ENCODE measurements around the gene OTUB2.

The OTUB2 gene

GRCh38 chr14:93997916-93998870 lies 27.9 kb upstream of the OTUB2 start:
- DNase-seq, result no peak

- DNase-seq, result no peak
Measured at GRCh38 chr14:93998871-93999403, 27.2 kb upstream of the OTUB2 start.

- no peak for DNase-seq
Measured at GRCh38 chr14:93999573-93999972, 26.6 kb upstream of the OTUB2 start.

DNA sequence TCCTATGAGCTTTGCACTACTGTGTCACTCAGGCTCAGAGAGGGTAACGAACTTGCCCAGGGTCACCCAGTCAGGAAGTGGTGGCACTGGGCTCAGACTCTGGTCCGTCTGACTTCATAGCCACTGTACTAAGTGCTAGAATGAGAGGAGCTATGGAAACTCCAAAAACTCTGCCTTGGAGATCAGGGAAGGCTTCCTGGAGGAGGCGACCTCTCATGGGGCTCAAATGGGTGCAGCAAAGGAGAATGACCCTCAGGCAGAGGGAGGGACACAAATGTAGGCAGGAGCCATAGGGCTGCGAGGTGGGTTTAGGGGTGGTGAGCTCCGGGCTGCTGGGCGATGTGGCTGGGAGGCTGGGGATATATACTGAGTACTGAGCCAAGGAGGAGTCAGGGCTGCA lies 25.9 kb upstream of the OTUB2 start:
- no peak for DNase-seq

- no peak for DNase-seq
Measured at GRCh38 chr14:94001016-94001415, 25.1 kb upstream of the OTUB2 start.

DNA sequence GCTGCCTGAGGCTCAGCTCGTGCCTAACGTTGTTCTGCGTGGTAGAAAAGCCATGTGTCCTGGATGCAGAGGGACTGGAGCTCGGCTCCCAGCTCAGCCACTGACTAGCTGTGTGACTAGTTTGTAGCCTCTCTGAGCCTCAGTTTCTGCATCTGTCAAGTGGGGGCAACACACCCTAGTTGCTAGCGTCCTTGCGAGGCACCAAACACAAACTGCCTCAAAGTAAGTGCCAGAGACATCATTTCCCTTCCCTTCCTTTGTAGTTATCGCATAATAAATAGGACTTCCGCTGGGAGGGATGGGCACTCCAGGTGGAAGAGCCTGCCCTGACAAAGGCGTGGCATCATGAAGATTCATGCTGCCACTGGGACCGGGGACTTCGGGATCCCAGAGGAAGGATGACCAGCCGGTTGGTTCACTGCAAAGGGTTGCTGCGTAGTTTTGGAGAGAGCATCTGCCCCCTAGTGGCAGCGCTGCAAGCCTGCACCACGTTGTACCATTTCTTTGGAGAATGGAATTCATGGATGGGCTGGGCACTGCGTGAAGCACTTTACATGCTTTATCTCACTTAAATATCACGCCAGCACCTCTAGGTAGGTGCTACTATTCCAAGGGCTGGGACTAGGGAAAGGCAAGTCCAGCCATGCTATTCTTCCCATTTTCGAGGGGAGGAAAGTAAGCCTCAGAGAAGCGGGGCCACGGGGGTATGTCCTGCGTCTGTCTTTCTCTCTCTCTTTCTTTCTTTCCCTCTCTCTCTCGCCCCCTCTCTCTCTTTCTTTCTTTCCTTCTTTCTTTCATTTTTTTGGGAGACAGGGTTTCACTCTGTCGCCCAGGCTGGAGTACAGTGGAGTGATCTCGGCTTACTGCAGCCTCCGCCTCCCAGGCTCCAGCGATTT lies 24.4 kb upstream of the OTUB2 start:
- DNase-seq, result peak; percentile 45

GRCh38 chr14:94003397-94003796 lies 22.7 kb upstream of the OTUB2 start:
- no peak for DNase-seq

DNA sequence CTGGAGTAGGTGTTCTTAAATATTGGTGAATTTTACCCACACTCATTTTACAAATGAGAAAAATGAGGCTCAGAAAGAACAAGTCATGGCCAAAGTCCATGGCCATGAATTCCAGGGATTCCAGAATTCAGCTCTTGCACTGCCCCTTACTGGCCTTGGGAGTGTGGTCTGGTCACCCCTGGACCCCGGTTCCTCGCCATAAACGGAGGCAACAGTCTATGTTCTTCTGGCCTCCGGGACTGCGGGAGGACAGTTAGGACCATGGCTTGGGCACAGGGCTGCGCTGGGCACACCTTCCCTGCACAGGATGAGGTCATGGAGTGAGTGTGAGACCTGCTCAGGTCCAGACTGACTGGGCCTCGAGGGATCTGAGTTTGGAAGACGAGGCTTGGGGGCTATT lies 22.1 kb upstream of the OTUB2 start:
- DNase-seq, result no peak

- DNase-seq, result no peak
Measured at GRCh38 chr14:94005324-94006073, 20.6 kb upstream of the OTUB2 start.

- DNase-seq, result no peak
Measured at GRCh38 chr14:94008234-94008633, 17.9 kb upstream of the OTUB2 start.

GRCh38 chr14:94009767-94010166 lies 16.4 kb upstream of the OTUB2 start:
- no peak for DNase-seq

DNA sequence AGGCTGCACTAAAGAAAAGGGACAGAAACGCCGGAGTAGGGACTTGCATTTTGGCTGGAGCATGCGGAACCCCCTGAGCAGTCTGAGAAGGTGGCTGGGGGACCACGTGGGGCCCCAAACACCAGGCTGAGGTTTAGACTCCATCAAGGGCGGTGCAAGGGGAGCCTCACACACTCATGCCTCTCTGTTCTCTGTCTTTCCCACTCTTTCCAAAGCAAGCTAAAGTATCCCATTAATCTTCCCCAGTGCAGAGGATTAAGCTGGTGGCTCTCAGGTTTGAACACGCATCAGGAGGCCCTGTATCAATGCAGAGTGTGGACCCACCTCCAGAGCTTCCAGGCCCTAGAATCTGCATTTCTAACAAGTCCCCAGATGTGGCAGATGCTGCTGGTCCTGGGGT lies 15.5 kb upstream of the OTUB2 start:
- DNase-seq, result no peak

DNA sequence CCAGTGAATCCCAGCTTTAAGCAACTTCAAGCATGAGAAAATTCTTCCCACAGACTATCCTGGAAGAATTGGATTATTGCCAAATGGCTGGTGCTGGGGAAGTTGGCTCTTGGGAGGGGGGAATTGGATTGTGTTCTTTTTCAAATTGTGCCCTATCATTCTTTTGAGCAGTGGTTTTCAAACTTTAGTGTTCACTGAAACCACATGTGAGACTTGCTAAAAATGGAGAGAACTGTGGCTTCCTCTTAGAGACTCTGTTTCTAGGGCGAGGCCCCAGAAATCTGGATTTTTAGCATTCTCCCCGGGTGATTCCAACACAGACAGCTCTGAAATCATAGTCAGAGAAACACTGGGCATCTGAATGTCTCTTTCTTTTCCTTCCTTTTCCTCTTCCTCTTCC lies 14.3 kb upstream of the OTUB2 start:
- DNase-seq, result no peak

GRCh38 chr14:94014382-94014781 lies 11.8 kb upstream of the OTUB2 start:
- DNase-seq, result no peak

- no peak for DNase-seq
Measured at GRCh38 chr14:94015223-94015622, 10.9 kb upstream of the OTUB2 start.

DNA sequence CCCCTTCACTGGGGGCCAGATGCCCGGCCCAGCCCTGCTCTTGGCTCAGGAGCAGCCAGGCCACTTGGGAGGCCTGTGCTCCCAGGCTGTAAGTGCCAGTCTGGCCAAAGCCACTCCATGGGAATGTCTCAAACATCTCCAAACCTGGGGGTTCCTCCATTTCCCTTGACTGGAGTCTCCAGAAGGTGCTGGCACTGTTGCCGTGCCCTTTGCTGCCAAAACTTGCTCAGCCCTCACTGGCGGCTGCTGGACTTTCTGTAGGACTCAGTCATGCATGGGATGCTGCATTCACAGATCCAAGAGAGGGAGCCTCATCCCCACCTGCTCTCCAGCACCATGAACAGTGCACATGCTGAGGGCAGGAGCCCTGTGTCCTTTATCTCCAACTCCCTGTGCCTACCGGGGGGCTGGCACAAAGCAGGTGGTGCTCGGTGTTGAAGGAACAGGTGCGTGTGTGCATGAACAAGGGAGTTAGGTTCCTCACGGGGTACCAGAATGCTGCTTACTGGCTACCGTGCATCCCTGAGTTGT lies 9.6 kb upstream of the OTUB2 start:
- DNase-seq, result no peak

GRCh38 chr14:94018308-94018707 lies 7.8 kb upstream of the OTUB2 start:
- no peak for DNase-seq

DNA sequence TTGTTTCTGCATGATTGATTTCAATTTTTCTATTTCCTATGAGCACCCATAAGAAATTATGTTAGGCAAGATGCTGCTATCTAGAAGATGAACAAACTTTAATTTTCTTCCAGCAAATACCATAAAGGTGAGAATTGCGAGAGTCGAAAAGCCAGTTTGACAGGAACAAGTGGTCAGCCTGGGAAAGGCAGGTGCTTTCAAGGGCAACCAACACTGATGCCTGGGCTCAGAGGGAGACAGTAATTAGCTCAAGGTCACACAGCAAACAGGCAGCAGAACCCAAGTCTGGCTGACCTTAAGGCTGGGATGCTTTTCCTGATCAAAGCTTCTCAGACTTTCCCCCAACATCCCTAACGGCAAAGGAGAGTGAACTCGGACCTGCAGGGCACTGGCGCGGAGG lies 6.8 kb upstream of the OTUB2 start:
- DNase-seq, result no peak

GRCh38 chr14:94020267-94020666 lies 5.9 kb upstream of the OTUB2 start:
- no peak for DNase-seq

DNA sequence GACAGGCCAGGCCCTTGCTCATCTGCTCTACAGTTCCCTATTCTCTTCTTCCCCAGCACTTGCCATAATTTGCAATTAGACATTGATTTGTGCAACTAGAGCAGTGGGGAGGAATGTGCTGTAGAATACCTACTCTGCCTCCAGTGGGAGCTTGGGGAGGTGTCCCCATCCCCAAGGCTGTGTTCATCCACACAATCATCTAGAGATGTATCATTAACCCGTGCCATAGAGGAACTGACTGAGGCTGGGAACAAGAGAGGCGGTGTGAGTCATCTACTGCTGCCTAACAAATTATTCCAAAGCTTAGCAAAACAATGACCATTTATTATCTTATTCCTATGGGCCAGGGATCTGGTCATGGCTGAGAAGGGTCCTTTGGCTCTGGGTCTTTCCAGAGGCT lies 5.1 kb upstream of the OTUB2 start:
- DNase-seq, result no peak

DNA sequence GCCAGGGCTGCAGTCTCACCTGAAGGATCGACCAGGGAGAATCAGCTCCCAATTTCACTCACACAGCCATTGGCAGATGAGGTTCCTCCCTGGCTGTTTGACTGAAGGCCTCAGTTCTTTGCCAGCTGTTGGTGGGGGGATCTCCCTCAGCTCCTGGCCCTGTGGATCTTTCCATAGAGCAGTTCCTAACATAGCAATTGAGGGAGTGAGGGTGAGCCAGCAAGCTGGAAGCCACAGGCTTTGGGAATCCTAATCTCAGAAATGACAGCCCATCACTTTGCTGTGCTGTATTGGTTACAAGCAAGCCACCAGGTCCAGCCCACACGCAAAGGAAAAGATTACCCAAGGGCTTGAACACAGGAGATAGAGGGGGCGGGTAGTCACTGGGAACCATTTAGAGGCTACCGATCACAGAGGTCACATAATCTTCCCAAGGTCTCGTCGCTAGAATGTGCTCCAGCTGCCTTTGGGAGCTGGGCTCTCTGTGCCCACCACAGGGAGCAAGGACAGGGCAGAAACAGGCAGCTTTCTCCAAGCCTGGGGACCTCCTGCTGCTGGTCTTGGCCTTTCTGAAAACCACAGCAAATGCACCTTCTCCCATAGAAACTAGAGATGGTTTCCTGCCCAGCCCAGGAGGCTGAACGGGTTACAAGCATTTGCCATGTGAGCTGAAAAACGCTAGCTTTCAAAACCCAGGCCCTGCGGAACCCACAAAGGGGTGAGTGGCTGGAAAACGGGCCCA lies 4.6 kb upstream of the OTUB2 start:
- DNase-seq, result no peak
